KMS-11 (cell line): ENCODE measurements around the gene ANGPTL3.
A peak's percentile ranks its signal among the peaks of the same experiment; 100 is the strongest.

Source experiments
- H2AFZ ChIP-seq: fragments of 200-600 bp; sonication (generic); 2 replicates; pipeline ENCODE4 v1.6.1; 2016; ENCODE audit warnings: antibody characterized with exemption, mixed run types, low read depth
- H3K27ac ChIP-seq: fragments of 200-600 bp; sonication (generic); 2 replicates; pipeline ENCODE4 v1.6.1; 2016; ENCODE audit warnings: mild to moderate bottlenecking, mixed run types
- H3K27me3 ChIP-seq: fragments of 200-600 bp; sonication (generic); 2 replicates; pipeline ENCODE4 v1.6.1; 2017; ENCODE audit warnings: mild to moderate bottlenecking, low read depth, mixed run types, moderate library complexity; ENCODE audit not compliant: insufficient read depth
- H3K36me3 ChIP-seq: fragments of 200-600 bp; sonication (generic); 2 replicates; pipeline ENCODE4 v1.6.1; 2017; ENCODE audit warnings: mild to moderate bottlenecking, mixed run types; ENCODE audit not compliant: insufficient read depth
- H3K4me1 ChIP-seq: fragments of 200-600 bp; sonication (generic); 2 replicates; pipeline ENCODE4 v1.6.1; 2016; ENCODE audit warnings: mild to moderate bottlenecking, low read depth, mixed run types; ENCODE audit not compliant: poor library complexity, severe bottlenecking
- H3K4me2 ChIP-seq: fragments of 200-600 bp; sonication (generic); 2 replicates; pipeline ENCODE4 v1.7.0; 2016; ENCODE audit warnings: mild to moderate bottlenecking, mixed run types
- H3K4me3 ChIP-seq: fragments of 200-600 bp; sonication (generic); IDR thresholded peaks from 2 replicates; pipeline ENCODE4 v1.6.1; 2017; ENCODE audit warnings: low read depth, low read length, mixed read lengths; ENCODE audit not compliant: insufficient read depth
- H3K79me2 ChIP-seq: fragments of 200-600 bp; sonication (generic); 2 replicates; pipeline ENCODE4 v1.6.1; 2016; ENCODE audit warnings: low read depth, mixed run types; ENCODE audit not compliant: insufficient read depth
- H3K9ac ChIP-seq: fragments of 200-600 bp; sonication (generic); 2 replicates; pipeline ENCODE4 v1.6.1; 2016; ENCODE audit warnings: mild to moderate bottlenecking, mixed run types
- H4K20me1 ChIP-seq: fragments of 200-600 bp; sonication (generic); 2 replicates; pipeline ENCODE4 v1.6.1; 2016; ENCODE audit warnings: mild to moderate bottlenecking, mixed run types; ENCODE audit not compliant: insufficient read depth
- TF ChIP-seq, protein P1 (sequence below): fragments of 200-600 bp; sonication (generic); conservative IDR thresholded peaks from 2 replicates; pipeline ENCODE4 v1.6.1; 2017; ENCODE audit warnings: low read depth, mild to moderate bottlenecking, antibody characterized with exemption, low read length, moderate library complexity, mixed read lengths

ANGPTL3 gene

DNA sequence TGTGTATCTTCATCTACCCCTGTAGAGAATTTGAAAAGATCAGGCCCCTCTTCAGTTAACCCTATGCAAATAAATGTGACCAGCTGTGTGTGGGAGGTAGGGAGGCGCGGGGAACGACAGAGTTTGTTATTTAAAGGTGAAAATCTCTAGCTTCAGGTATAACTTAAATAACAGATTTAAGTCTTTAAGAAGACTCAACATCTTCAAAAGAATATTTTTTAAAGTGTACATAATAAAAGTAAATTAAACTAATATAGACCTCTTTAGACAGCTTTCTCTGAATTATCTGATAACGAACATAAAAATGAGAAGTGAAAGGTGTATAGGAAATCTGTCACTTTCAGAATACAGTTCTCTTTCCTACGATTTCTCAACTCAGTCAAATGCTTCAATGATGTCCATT lies 16.0 kb downstream of the ANGPTL3 start:
- Histone ChIP-seq H3K4me2 (no peak overlapping the region), H3K9ac (no peak overlapping the region), H4K20me1 (no peaks in the 10 kb centered on the region), H3K79me2 (no peaks in the 10 kb centered on the region), H2AFZ (no peak overlapping the region), H3K27me3 (no peaks in the 10 kb centered on the region), H3K4me1 (no peaks in the 10 kb centered on the region), H3K36me3 (no peaks in the 10 kb centered on the region), H3K4me3 (no peak overlapping the region), H3K27ac (no peak overlapping the region)
- TF ChIP-seq, protein P1, sequence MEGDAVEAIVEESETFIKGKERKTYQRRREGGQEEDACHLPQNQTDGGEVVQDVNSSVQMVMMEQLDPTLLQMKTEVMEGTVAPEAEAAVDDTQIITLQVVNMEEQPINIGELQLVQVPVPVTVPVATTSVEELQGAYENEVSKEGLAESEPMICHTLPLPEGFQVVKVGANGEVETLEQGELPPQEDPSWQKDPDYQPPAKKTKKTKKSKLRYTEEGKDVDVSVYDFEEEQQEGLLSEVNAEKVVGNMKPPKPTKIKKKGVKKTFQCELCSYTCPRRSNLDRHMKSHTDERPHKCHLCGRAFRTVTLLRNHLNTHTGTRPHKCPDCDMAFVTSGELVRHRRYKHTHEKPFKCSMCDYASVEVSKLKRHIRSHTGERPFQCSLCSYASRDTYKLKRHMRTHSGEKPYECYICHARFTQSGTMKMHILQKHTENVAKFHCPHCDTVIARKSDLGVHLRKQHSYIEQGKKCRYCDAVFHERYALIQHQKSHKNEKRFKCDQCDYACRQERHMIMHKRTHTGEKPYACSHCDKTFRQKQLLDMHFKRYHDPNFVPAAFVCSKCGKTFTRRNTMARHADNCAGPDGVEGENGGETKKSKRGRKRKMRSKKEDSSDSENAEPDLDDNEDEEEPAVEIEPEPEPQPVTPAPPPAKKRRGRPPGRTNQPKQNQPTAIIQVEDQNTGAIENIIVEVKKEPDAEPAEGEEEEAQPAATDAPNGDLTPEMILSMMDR = no peak

DNA sequence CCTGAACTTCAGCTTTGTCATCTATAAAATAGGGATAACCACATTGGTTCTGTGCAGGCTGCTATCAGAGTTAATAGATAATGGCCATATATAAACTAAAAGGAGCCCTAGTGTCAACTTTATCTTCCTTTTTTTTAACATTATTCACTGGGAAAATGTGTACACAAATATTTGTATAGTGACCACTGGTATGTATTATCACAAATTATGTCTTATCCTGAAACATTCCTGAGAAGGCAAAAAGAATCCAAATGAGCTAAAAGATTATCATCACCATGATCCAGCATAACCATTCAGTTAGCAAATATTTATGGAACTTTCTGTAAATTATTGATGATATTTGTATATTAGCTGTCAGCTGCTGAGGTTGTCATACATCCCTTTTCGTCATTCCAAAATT lies 16.6 kb downstream of the ANGPTL3 start:
- Histone ChIP-seq H4K20me1 (no peaks in the 10 kb centered on the region), H3K4me3 (no peak overlapping the region), H2AFZ (no peak overlapping the region), H3K27ac (no peak overlapping the region), H3K36me3 (no peaks in the 10 kb centered on the region), H3K27me3 (no peaks in the 10 kb centered on the region), H3K4me2 (no peak overlapping the region), H3K79me2 (no peaks in the 10 kb centered on the region), H3K9ac (no peak overlapping the region), H3K4me1 (no peaks in the 10 kb centered on the region)
- TF ChIP-seq, protein P1 = no peak

DNA sequence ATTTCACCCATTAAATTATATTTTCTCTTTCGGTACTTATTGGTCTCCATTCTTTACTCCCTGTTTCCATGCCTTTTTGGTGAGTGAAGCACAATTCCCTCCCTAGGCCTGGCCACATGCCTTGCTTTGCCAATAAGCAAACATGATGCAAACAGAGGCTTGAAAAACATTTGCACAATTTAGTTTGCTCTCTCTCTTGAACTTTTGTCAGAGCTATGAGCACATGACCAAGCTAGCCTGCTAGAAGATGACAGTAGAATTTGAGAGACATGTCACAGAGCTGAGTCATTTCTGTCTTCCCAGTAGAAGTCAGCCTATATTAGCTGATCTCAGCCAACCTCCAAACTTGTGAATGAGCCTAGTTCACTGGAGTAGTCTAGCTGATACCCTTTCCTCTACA lies 24.6 kb downstream of the ANGPTL3 start:
- Histone ChIP-seq H3K4me1 (peaks cover 14% of the 10 kb centered on the region), H2AFZ (no peak overlapping the region), H3K79me2 (no peaks in the 10 kb centered on the region), H3K36me3 (no peaks in the 10 kb centered on the region), H3K9ac (no peak overlapping the region), H3K4me3 (no peak overlapping the region), H3K27ac (no peak overlapping the region; the same call in 1 of the 2 replicates), H3K27me3 (no peaks in the 10 kb centered on the region), H4K20me1 (no peaks in the 10 kb centered on the region), H3K4me2 (0 out of 2 replicates have a peak overlapping the region, but pooled peaks have one; percentile 7)
- TF ChIP-seq, protein P1 = no peak

DNA sequence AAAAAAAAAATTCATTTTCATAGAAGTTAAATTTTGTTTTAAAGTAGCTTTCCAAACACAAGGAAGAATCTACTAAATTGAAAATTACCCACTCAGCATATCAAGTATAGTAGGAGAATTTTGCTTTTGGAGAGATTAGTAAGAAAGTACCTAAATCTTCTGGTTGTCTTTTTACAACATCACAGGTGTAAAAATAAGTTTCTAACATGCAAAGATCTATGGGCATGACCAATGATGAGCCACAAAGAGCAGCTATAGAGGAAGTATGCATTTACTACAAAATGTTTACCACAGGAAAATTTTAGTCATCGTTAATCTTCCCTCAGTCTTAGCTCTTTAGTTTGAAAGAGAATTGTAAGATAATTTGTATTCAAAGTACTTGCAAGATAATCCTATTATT lies 28.1 kb downstream of the ANGPTL3 start:
- Histone ChIP-seq H3K9ac (no peak overlapping the region), H2AFZ (no peak overlapping the region), H3K36me3 (no peaks in the 10 kb centered on the region), H4K20me1 (no peaks in the 10 kb centered on the region), H3K27me3 (no peaks in the 10 kb centered on the region), H3K4me2 (no peak overlapping the region), H3K79me2 (no peaks in the 10 kb centered on the region), H3K4me3 (no peak overlapping the region), H3K4me1 (peaks cover 14% of the 10 kb centered on the region), H3K27ac (no peak overlapping the region)
- TF ChIP-seq, protein P1 = no peak
